Activated naive CD4-positive, alpha-beta T cell treated with anti-CD3 and anti-CD28 coated beads, Interleukin-2, amount 50 U/mL, for 24 hours (primary cell): ENCODE measurements around the gene GPC6.

Experiments
- H3K27ac Mint-ChIP-seq: one replicate; pipeline ENCODE4 v1.8.0; 2021; ENCODE audit warnings: mild to moderate bottlenecking, mixed read lengths
- H3K27me3 Mint-ChIP-seq: one replicate; pipeline ENCODE4 v1.8.0; 2021; ENCODE audit warnings: mixed read lengths
- H3K36me3 Mint-ChIP-seq: one replicate; pipeline ENCODE4 v1.8.0; 2021; ENCODE audit warnings: mixed read lengths
- H3K4me1 Mint-ChIP-seq: one replicate; pipeline ENCODE4 v1.8.0; 2021; ENCODE audit warnings: mixed read lengths
- H3K4me3 Mint-ChIP-seq: one replicate; pipeline ENCODE4 v1.8.0; 2021; ENCODE audit warnings: mild to moderate bottlenecking, mixed read lengths
- H3K9me3 Mint-ChIP-seq: one replicate; pipeline ENCODE4 v1.8.0; 2021; ENCODE audit warnings: mixed read lengths

Gene GPC6

GRCh38 chr13:93248627-93249047 is 22.0 kb downstream of the GPC6 start:
- Mint-ChIP-seq H3K4me1 (no peaks in the 10 kb centered on the region), H3K4me3 (no peak overlapping the region), H3K36me3 (no peaks in the 10 kb centered on the region), H3K9me3 (peaks cover 4% of the 10 kb centered on the region), H3K27me3 (peaks cover 5% of the 10 kb centered on the region), H3K27ac (no peak overlapping the region)

- Mint-ChIP-seq H3K4me3 (no peak overlapping the region), H3K27ac (no peak overlapping the region), H3K27me3 (peaks cover 5% of the 10 kb centered on the region), H3K36me3 (no peaks in the 10 kb centered on the region), H3K4me1 (no peaks in the 10 kb centered on the region), H3K9me3 (peaks cover 4% of the 10 kb centered on the region)
Observed at GRCh38 chr13:93249364-93250306, 23.0 kb downstream of the GPC6 start.

- Mint-ChIP-seq H3K27ac (no peak overlapping the region), H3K27me3 (peaks cover 4% of the 10 kb centered on the region), H3K9me3 (peaks cover 4% of the 10 kb centered on the region), H3K36me3 (no peaks in the 10 kb centered on the region), H3K4me3 (no peak overlapping the region), H3K4me1 (no peaks in the 10 kb centered on the region)
Observed at GRCh38 chr13:93254775-93255174, 28.2 kb downstream of the GPC6 start.

GRCh38 chr13:93256998-93257397 is 30.4 kb downstream of the GPC6 start:
- H3K4me3 Mint-ChIP-seq: no peak overlapping the region
- H3K9me3 Mint-ChIP-seq: peaks cover 4% of the 10 kb centered on the region
- no peaks in the 10 kb centered on the region for H3K4me1 Mint-ChIP-seq
- no peaks in the 10 kb centered on the region for H3K36me3 Mint-ChIP-seq
- H3K27ac Mint-ChIP-seq: no peak overlapping the region
- peaks cover 1% of the 10 kb centered on the region for H3K27me3 Mint-ChIP-seq

GRCh38 chr13:93259527-93260080 is 33.0 kb downstream of the GPC6 start:
- Mint-ChIP-seq H3K27ac (no peak overlapping the region), H3K4me3 (no peak overlapping the region), H3K36me3 (no peaks in the 10 kb centered on the region), H3K27me3 (peaks cover 2% of the 10 kb centered on the region), H3K4me1 (no peaks in the 10 kb centered on the region), H3K9me3 (no peaks in the 10 kb centered on the region)

GRCh38 chr13:93260591-93260990 is 34.0 kb downstream of the GPC6 start:
- Mint-ChIP-seq H3K4me3 (no peak overlapping the region), H3K9me3 (no peaks in the 10 kb centered on the region), H3K27me3 (peaks cover 3% of the 10 kb centered on the region), H3K36me3 (no peaks in the 10 kb centered on the region), H3K4me1 (no peaks in the 10 kb centered on the region), H3K27ac (no peak overlapping the region)

- H3K9me3 Mint-ChIP-seq: no peaks in the 10 kb centered on the region
- H3K27me3 Mint-ChIP-seq: peaks cover 3% of the 10 kb centered on the region
- H3K27ac Mint-ChIP-seq: no peak overlapping the region
- no peaks in the 10 kb centered on the region for H3K36me3 Mint-ChIP-seq
- H3K4me3 Mint-ChIP-seq: no peak overlapping the region
- no peaks in the 10 kb centered on the region for H3K4me1 Mint-ChIP-seq
Observed at GRCh38 chr13:93262729-93263345, 36.2 kb downstream of the GPC6 start.

GRCh38 chr13:93264876-93265275 is 38.3 kb downstream of the GPC6 start:
- H3K9me3 Mint-ChIP-seq: no peaks in the 10 kb centered on the region

GRCh38 chr13:93265800-93266199 is 39.2 kb downstream of the GPC6 start:
- no peak overlapping the region for H3K27ac Mint-ChIP-seq
- H3K27me3 Mint-ChIP-seq: peaks cover 3% of the 10 kb centered on the region
- H3K4me3 Mint-ChIP-seq: no peak overlapping the region
- no peaks in the 10 kb centered on the region for H3K4me1 Mint-ChIP-seq
- no peaks in the 10 kb centered on the region for H3K9me3 Mint-ChIP-seq
- H3K36me3 Mint-ChIP-seq: no peaks in the 10 kb centered on the region

More at GRCh38 chr13:93264876-93265275, 38.3 kb downstream of the GPC6 start:
- Mint-ChIP-seq H3K4me3 (no peak overlapping the region), H3K27ac (no peak overlapping the region), H3K27me3 (peaks cover 3% of the 10 kb centered on the region), H3K4me1 (no peaks in the 10 kb centered on the region), H3K36me3 (no peaks in the 10 kb centered on the region)

GRCh38 chr13:93266681-93267080 is 40.1 kb downstream of the GPC6 start:
- H3K27me3 Mint-ChIP-seq: peaks cover 3% of the 10 kb centered on the region
- no peaks in the 10 kb centered on the region for H3K36me3 Mint-ChIP-seq
- H3K27ac Mint-ChIP-seq: no peak overlapping the region

GRCh38 chr13:93268327-93269028 is 41.9 kb downstream of the GPC6 start:
- Mint-ChIP-seq H3K27ac (no peak overlapping the region), H3K27me3 (peaks cover 2% of the 10 kb centered on the region), H3K36me3 (no peaks in the 10 kb centered on the region), H3K4me3 (no peak overlapping the region), H3K9me3 (no peaks in the 10 kb centered on the region), H3K4me1 (no peaks in the 10 kb centered on the region)

More at GRCh38 chr13:93266681-93267080, 40.1 kb downstream of the GPC6 start:
- Mint-ChIP-seq H3K4me1 (no peaks in the 10 kb centered on the region), H3K4me3 (no peak overlapping the region), H3K9me3 (no peaks in the 10 kb centered on the region)

GRCh38 chr13:93270769-93271742 is 44.4 kb downstream of the GPC6 start:
- Mint-ChIP-seq H3K27me3 (no peaks in the 10 kb centered on the region), H3K27ac (no peak overlapping the region)

GRCh38 chr13:93279982-93280381 is 53.4 kb downstream of the GPC6 start:
- Mint-ChIP-seq H3K4me1 (no peaks in the 10 kb centered on the region), H3K27ac (no peak overlapping the region), H3K36me3 (no peaks in the 10 kb centered on the region), H3K27me3 (no peaks in the 10 kb centered on the region), H3K4me3 (no peak overlapping the region), H3K9me3 (no peaks in the 10 kb centered on the region)

More at GRCh38 chr13:93270769-93271742, 44.4 kb downstream of the GPC6 start:
- Mint-ChIP-seq H3K4me1 (no peaks in the 10 kb centered on the region), H3K36me3 (no peaks in the 10 kb centered on the region), H3K4me3 (no peak overlapping the region), H3K9me3 (no peaks in the 10 kb centered on the region)

- no peaks in the 10 kb centered on the region for H3K9me3 Mint-ChIP-seq
- H3K4me1 Mint-ChIP-seq: no peaks in the 10 kb centered on the region
- H3K27ac Mint-ChIP-seq: no peak overlapping the region
- no peak overlapping the region for H3K4me3 Mint-ChIP-seq
- H3K36me3 Mint-ChIP-seq: no peaks in the 10 kb centered on the region
- H3K27me3 Mint-ChIP-seq: no peaks in the 10 kb centered on the region
Observed at GRCh38 chr13:93280688-93281087, 54.1 kb downstream of the GPC6 start.
